Dermis microvascular lymphatic vessel endothelial cell (primary cell): ENCODE results near the gene LSM4. TPM values are rescaled to one million over a fixed set of nuclear protein-coding genes. Genes with fewer than 3 reads are reported as not detected.

ENCODE experiments used
- DNase-seq, 2 donors: peaks; one replicate each; pipeline versions ENCODE4 v3.0.0 to v3.0.0-alpha.2; 2010; ENCODE audit warnings: low read depth in 2 of 2
- total RNA-seq: library from RNA; depleted of rRNA; stranded (reverse); fragments of >200 nt; gene quantifications from 2 replicates; pipeline ENCODE4 v1.2.1, GENCODE V29; 2014

The LSM4 gene
- total RNA-seq, 1 donor from 2014 or later, result 130 TPM

- DNase-seq, result peak in 1 of 2 donors; percentile 65
These were observed 29.9 kb downstream of the LSM4 start for GRCh38 chr19:18292810-18293641.

GRCh38 chr19:18292462-18292809, 30.4 kb downstream of the LSM4 start:
- DNase-seq, result no peak

- peak in 1 of 2 donors; percentile 73 for DNase-seq
These were observed 31.1 kb downstream of the LSM4 start for GRCh38 chr19:18291590-18292461.

- no peak for DNase-seq
These were observed 31.8 kb downstream of the LSM4 start for GRCh38 chr19:18291019-18291524.

GRCh38 chr19:18290302-18291018, 32.4 kb downstream of the LSM4 start:
- DNase-seq, result no peak

GRCh38 chr19:18289471-18290301, 33.2 kb downstream of the LSM4 start:
- no peak for DNase-seq

GRCh38 chr19:18287836-18288772, 34.8 kb downstream of the LSM4 start:
- DNase-seq, result no peak

- DNase-seq, result no peak
These were observed 35.8 kb downstream of the LSM4 start for GRCh38 chr19:18286973-18287635.

- no peak for DNase-seq
These were observed 38.0 kb downstream of the LSM4 start for GRCh38 chr19:18284712-18285360.

- no peak for DNase-seq
These were observed 39.5 kb downstream of the LSM4 start for GRCh38 chr19:18283338-18283737.

- DNase-seq, result no peak
These were observed 40.1 kb downstream of the LSM4 start for GRCh38 chr19:18282788-18283141.

GRCh38 chr19:18282021-18282787, 40.7 kb downstream of the LSM4 start:
- peak in 1 of 2 donors; percentile 65 for DNase-seq

- peak; percentile 89 to 98 for DNase-seq
These were observed 41.5 kb downstream of the LSM4 start, which contains the start of gene JUND for GRCh38 chr19:18281082-18282020. TSS of gene JUND (minus strand) at chr19:18281622. CDS start at chr19:18281484, 138 bp downstream.

- peak in 1 of 2 donors; percentile 71 for DNase-seq
These were observed 42.4 kb downstream of the LSM4 start for GRCh38 chr19:18280247-18281081.

GRCh38 chr19:18279516-18280246, 43.2 kb downstream of the LSM4 start:
- DNase-seq, result peak; percentile 81 to 95
